ENCODE data around the gene PEX14. TPM values are rescaled to one million over a fixed set of nuclear protein-coding genes. Genes with fewer than 3 reads are reported as not detected.
A peak's percentile ranks its signal among the peaks of the same experiment; 100 is the strongest.

The PEX14 gene
- polyA plus RNA-seq, 3 donors, result 2.2 to 8.8 (median 2.7) TPM

GRCh38 chr1:10428984-10429383 is 45.8 kb upstream of the PEX14 start:
- H3K27me3 ChIP-seq (ENCODE audit: control insufficient read depth in 2 of 2, insufficient read depth in 2 of 2, low read length in 2 of 2), result no peaks in the 10 kb centered on the region
- H3K27me3 Mint-ChIP-seq (ENCODE audit: low read depth in 3 of 3), result peaks cover 0 to 7% (median 1%) of the 10 kb centered on the region in 3 donors
- peaks cover 25 to 40% of the 10 kb centered on the region in 2 donors for H3K4me1 ChIP-seq (ENCODE audit: control insufficient read depth in 1 of 2, insufficient read depth in 2 of 2, low read length in 2 of 2)
- no peaks in the 10 kb centered on the region for H3K79me2 ChIP-seq (ENCODE audit: insufficient read depth, low read length)
- peak overlapping the region in 1 of 7 donors; percentile 63 for H3K27ac Mint-ChIP-seq
- no peaks in the 10 kb centered on the region for H3K36me3 ChIP-seq (replicated peaks in 1 of 2; ENCODE audit: control insufficient read depth in 1 of 2, insufficient read depth in 2 of 2, low read length in 2 of 2)
- no peak overlapping the region for H2AFZ ChIP-seq (ENCODE audit: insufficient read depth, low read depth, low read length, poor library complexity, severe bottlenecking)
- H3K9me3 ChIP-seq (replicated peaks in 1 of 2; ENCODE audit: control insufficient read depth in 1 of 2, insufficient read depth in 1 of 2, low read length in 2 of 2), result no peaks in the 10 kb centered on the region
- no peaks in the 10 kb centered on the region for H4K20me1 ChIP-seq (ENCODE audit: insufficient read depth, low read length)
- no peak overlapping the region for H3K4me2 ChIP-seq (replicated peaks; ENCODE audit: extremely low read depth, low read length, poor library complexity, severe bottlenecking)
- H3K4me3 ChIP-seq (replicated peaks in 1 of 3; ENCODE audit: low read depth in 2 of 3, low read length in 3 of 3), result no peak overlapping the region
- H3K4me3 Mint-ChIP-seq, result no peak overlapping the region
- peaks cover 34% of the 10 kb centered on the region for H3K4me1 Mint-ChIP-seq
- intact Hi-C loops (cut with micrococcal nuclease), result loop anchor here in 1 of 2 donors (1.0 to 2.0 kb wide), 2 partner anchors 14 to 51 kb away; no protein-coding TSS in a partner anchor
- WGBS (ENCODE audit: insufficient coverage), result 97% methylated on average over 5 of the region's 5 CpGs
- peaks cover 5 to 9% of the 10 kb centered on the region in 2 donors for H3K36me3 Mint-ChIP-seq
- no peak for DNase-seq
- no peak overlapping the region for H3K9ac ChIP-seq (ENCODE audit: insufficient read depth, low read length, poor library complexity, severe bottlenecking)
- peaks cover 0 to 5% (median 0%) of the 10 kb centered on the region in 7 donors for H3K9me3 Mint-ChIP-seq
- no peak for TF ChIP-seq CTCF (IDR thresholded peaks at IDR 0.05)
- no peak overlapping the region for H3K27ac ChIP-seq (ENCODE audit: low read depth in 1 of 2, low read length in 2 of 2)

GRCh38 chr1:10429868-10430215 is 44.9 kb upstream of the PEX14 start:
- Histone ChIP-seq H3K27me3 (ENCODE audit: control insufficient read depth in 2 of 2, insufficient read depth in 2 of 2, low read length in 2 of 2) (no peaks in the 10 kb centered on the region), H3K4me3 (replicated peaks in 1 of 3; ENCODE audit: low read depth in 2 of 3, low read length in 3 of 3) (peak overlapping the region; percentile 37 to 84 (median 67)), H3K79me2 (ENCODE audit: insufficient read depth, low read length) (no peaks in the 10 kb centered on the region), H3K27ac (ENCODE audit: low read depth in 1 of 2, low read length in 2 of 2) (peak overlapping the region in 1 of 2 donors; percentile 54), H3K4me1 (ENCODE audit: control insufficient read depth in 1 of 2, insufficient read depth in 2 of 2, low read length in 2 of 2) (peaks cover 25 to 40% of the 10 kb centered on the region in 2 donors), H4K20me1 (ENCODE audit: insufficient read depth, low read length) (no peaks in the 10 kb centered on the region), H3K9me3 (replicated peaks in 1 of 2; ENCODE audit: control insufficient read depth in 1 of 2, insufficient read depth in 1 of 2, low read length in 2 of 2) (no peaks in the 10 kb centered on the region), H3K36me3 (replicated peaks in 1 of 2; ENCODE audit: control insufficient read depth in 1 of 2, insufficient read depth in 2 of 2, low read length in 2 of 2) (no peaks in the 10 kb centered on the region), H3K9ac (ENCODE audit: insufficient read depth, low read length, poor library complexity, severe bottlenecking) (peak overlapping the region; percentile 58), H3K4me2 (replicated peaks; ENCODE audit: extremely low read depth, low read length, poor library complexity, severe bottlenecking) (peak overlapping the region; percentile 86), H2AFZ (ENCODE audit: insufficient read depth, low read depth, low read length, poor library complexity, severe bottlenecking) (peak overlapping the region; percentile 97)
- Mint-ChIP-seq H3K36me3 (peaks cover 5 to 8% of the 10 kb centered on the region in 2 donors), H3K27ac (peak overlapping the region; percentile 40 to 96 (median 87)), H3K27me3 (ENCODE audit: low read depth in 3 of 3) (peaks cover 0 to 7% (median 1%) of the 10 kb centered on the region in 3 donors), H3K9me3 (peaks cover 0 to 5% (median 0%) of the 10 kb centered on the region in 7 donors), H3K4me3 (peak overlapping the region; percentile 88 to 92), H3K4me1 (peaks cover 34% of the 10 kb centered on the region)
- DNase-seq, result peak; percentile 42 to 64 (median 47)
- intact Hi-C loops (cut with micrococcal nuclease), result loop anchor here (1.0 to 5.0 kb wide), 5 partner anchors 15 to 64 kb away; partner anchors contain the start of genes DFFA (in 2 of the 2) and PEX14 (in 1 of the 2)
- TF ChIP-seq CTCF (IDR thresholded peaks at IDR 0.05), result no peak
- WGBS (ENCODE audit: insufficient coverage), result 21% methylated on average over 12 of the region's 16 CpGs

Measured in CD14-positive monocyte (primary cell).